Prostate gland (tissue), 2 donors: ENCODE measurements around the gene IL9R.

Experiments
- CTCF ChIP-seq, 4 experiments: fragments of 200-600 bp in 2 of 4; fragments of 450-650 bp in 2 of 4; sonication (generic) in 2 of 4; IDR thresholded peaks; 1 replicate in 3 of 4; 2 replicates in 1 of 4; pipeline ENCODE4 v1.5.1; 2016 to 2019; ENCODE audit warnings: antibody characterized with exemption in 4 of 4, mild to moderate bottlenecking in 2 of 4, moderate library complexity in 2 of 4
- POLR2A ChIP-seq: fragments of 450-650 bp; IDR thresholded peaks from one replicate; pipeline ENCODE4 v1.6.1; 2016; ENCODE audit warnings: antibody characterized with exemption, mild to moderate bottlenecking
- POLR2AphosphoS5 ChIP-seq: sonication (generic); formaldehyde crosslinking; IDR thresholded peaks from one replicate; pipeline ENCODE4 v1.6.1; 2017; ENCODE audit warnings: antibody characterized with exemption

- no peak for TF ChIP-seq CTCF (IDR thresholded peaks at IDR 0.05)
- TF ChIP-seq POLR2AphosphoS5 = no peak
- TF ChIP-seq POLR2A = no peak
Observed at GRCh38 chrX:156004740-156005139, 7.2 kb downstream of the IL9R start.
